Measurements from ENCODE around the gene SOX5.

SOX5 gene

DNA sequence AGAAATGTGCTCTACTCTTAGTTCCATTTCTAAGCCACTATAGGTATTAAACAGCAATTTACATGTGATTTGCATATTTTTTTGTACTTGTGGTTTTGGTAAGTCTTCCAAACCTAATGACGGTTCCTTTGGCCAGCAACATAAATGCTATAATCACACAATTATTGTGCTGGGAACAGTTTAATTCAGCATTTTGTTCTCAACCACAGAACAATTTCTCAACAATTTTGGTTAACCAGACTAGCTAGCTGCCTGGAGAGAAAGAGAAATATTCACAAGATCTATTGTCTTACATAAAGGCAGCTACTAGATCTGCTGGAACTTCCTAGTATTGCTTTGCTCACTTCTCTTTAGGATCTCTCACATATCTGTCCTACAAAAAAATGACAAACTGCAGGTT, 265.3 kb downstream of the SOX5 start:
- DNase-seq (ENCODE audit: low read depth), result no peak

DNA sequence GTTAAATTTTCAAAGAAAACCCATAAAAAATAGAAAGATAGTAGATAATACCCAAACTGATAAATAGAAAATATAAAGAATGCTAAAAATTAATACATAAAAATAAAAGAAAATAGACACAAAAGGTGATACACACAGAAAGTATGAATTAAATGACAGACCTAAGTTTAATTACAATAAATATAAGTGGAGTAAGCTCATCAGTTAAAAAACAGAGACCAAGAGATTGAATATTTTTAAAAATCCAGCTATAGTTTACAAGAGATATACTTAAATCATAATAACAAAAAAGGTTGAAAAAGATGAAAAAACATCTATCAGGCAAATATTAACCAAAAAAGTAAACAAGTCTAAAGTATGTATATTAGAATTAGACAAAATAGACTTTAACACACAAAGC, 268.2 kb downstream of the SOX5 start:
- no peak for DNase-seq (ENCODE audit: low read depth)

DNA sequence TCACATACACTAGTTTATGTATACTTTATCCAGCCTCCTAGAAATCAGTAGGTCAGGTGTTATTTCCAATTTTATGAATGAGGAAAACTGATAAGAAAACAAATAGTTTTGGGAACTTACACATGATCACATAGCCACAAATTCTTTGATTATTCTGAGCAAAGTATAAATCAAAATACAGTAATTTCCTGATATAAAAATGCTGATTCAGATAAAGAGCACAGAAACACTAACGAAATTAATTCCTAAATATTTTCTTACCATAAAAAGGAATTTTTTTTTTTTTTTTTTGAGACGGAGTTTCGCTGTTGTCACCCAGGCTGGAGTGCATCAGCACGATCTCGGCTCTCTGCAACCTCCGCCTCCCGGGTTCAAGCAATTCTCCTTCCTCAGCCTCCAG, 275.4 kb downstream of the SOX5 start:
- no peak for DNase-seq (ENCODE audit: low read depth)

GRCh38 chr12:23671881-23672280, 277.6 kb downstream of the SOX5 start:
- DNase-seq (ENCODE audit: low read depth), result no peak

- DNase-seq (ENCODE audit: low read depth), result no peak
These were observed 278.8 kb downstream of the SOX5 start for GRCh38 chr12:23670684-23671083.

GRCh38 chr12:23669691-23670090, 279.8 kb downstream of the SOX5 start:
- no peak for DNase-seq (ENCODE audit: low read depth)

- DNase-seq (ENCODE audit: low read depth), result no peak
These were observed 282.6 kb downstream of the SOX5 start for GRCh38 chr12:23666866-23667265.

GRCh38 chr12:23662966-23663365, 286.5 kb downstream of the SOX5 start:
- no peak for DNase-seq (ENCODE audit: low read depth)

DNA sequence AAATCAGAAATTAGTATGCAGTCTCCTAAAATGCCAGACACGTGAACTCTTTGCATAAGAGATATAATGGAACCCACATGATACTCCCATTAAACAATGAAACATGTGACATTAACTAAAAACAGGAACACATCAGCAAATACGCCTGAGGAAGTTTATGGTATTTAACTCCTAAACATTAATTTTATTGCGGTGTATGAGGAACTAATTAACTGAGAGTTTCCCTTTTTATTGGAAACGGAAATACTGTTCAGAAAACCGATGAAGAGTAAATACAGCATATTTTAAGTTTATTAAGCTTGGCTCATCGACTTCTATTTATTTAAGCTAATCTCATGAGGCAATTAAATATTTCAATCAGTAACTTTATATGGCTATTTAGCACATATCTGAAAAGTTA, 290.3 kb downstream of the SOX5 start:
- no peak for DNase-seq (ENCODE audit: low read depth)

GRCh38 chr12:23657598-23657997, 291.9 kb downstream of the SOX5 start:
- no peak for DNase-seq (ENCODE audit: low read depth)

- no peak for DNase-seq (ENCODE audit: low read depth)
These were observed 293.6 kb downstream of the SOX5 start for GRCh38 chr12:23655884-23656283.

DNA sequence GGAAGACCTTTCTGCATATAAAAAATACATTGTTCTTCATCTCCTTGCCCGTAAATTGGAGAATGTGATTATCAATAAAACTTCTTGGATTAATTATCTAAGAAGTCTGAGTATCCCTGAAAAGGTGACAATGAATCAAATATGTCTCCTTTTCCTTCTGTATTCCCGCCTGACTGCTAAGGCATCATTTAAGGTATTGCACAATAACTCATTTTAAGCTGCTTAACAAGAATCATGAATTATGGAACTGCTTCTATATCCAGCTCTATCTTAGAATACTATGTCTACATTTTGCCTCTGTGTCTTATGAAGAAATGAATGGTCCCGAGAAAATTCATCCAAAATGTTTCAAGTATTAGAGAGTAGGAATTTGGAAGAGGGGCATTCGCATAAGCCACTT, 294.4 kb downstream of the SOX5 start:
- DNase-seq (ENCODE audit: low read depth), result no peak

- DNase-seq (ENCODE audit: low read depth), result no peak
These were observed 300.9 kb downstream of the SOX5 start for GRCh38 chr12:23648546-23648945.

DNA sequence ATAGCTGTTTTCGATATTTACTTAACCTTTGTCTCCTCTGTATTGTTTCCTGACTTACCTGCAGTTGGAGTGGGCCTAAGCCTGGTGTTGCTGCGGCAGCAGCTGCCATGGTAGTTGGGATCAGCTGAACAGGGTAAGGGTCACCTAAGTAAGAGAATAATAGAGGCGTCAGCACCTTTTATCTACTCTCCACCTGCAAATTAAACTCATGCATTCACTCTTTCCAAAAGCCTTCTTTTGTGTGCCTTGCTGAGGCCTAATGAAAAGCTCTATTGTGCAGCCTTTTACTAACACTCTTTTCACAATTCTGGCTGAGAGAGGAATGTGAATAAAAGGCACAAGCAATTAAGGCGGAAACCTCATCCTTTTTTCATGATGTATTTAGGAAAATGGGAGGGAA, 308.7 kb downstream of the SOX5 start:
- DNase-seq (ENCODE audit: low read depth), result no peak

- DNase-seq (ENCODE audit: low read depth), result no peak
These were observed 315.1 kb downstream of the SOX5 start for GRCh38 chr12:23634344-23634743.

- DNase-seq (ENCODE audit: low read depth), result no peak
These were observed 317.6 kb downstream of the SOX5 start for GRCh38 chr12:23631786-23632377.

GRCh38 chr12:23630524-23630923, 318.9 kb downstream of the SOX5 start:
- no peak for DNase-seq (ENCODE audit: low read depth)

- DNase-seq (ENCODE audit: low read depth), result no peak
These were observed 320.7 kb downstream of the SOX5 start for GRCh38 chr12:23628806-23629205.

DNA sequence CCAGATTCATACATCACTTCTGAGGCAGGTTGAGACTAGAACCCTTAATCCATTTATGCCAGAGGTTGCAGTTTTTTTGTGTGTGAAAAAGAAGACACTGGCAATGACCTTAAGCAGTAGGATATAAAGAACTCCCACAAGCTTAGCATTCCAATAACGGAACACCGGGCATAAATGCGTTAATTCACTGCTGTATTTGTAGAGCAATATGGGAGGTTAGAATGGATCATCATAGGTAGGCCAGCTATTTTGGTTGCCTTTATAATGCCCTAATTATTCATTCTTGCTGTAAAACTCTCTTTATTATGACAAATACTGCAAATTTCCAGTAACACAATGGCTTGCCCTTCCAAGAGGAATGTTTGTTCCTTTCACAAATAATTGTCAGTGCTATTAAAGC, 322.7 kb downstream of the SOX5 start:
- no peak for DNase-seq (ENCODE audit: low read depth)

DNA sequence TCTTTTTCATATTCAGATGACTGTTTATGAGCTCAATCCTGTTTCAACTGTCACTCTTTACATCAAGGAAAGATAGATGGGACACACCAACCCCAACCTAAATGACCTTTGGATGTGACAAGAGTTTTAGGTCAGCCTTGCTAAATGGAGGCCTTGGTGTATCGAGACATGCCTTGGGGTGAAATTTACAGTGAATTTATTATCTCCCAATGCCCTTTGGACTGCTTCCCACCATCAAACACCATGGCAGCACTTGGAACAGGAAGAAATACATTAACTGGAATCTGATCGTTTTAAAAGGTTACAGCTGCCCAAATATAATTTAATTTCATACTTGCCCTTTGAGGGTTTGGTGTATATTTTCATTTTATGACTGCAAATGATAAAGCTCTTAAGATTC, 327.6 kb downstream of the SOX5 start:
- DNase-seq (ENCODE audit: low read depth), result no peak

- no peak for DNase-seq (ENCODE audit: low read depth)
These were observed 330.8 kb downstream of the SOX5 start for GRCh38 chr12:23618718-23619117.

DNA sequence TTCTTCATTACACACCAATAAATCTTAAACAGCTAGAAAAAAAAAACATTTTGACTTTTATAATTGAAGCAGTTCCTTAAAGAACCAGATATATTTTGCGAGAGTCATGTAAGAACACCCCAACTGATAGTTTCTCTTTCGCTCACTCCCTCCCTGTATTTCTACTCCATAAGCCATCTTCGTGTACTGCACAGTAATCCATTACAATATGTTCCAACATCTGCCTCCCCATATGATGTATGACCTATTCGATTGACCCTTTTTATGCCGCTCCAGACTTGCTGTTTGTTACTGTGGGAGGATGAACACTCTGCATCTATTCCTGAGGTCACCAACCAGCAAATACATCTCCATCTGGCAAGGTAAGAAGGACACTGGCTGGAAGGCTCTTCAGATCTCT, 331.7 kb downstream of the SOX5 start:
- DNase-seq (ENCODE audit: low read depth), result no peak

DNA sequence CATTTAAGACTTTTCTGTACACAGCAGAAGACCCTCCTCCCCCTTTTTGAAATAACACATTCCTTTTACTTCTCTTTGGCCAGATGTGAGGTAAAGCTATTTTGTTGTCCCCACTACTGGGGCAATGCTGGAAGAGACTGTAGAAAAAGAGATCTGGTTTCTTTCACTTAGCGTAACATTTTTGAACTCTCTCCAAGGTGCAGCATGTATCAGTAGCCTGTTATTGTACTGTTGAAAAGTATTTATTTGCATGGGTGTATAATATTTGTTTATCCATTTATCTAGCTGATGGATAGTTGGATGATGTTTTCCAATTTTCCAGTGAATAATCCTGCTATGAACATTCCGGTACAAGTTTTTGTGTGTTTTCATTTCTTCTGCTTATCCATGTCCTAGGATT, 335.2 kb downstream of the SOX5 start:
- DNase-seq (ENCODE audit: low read depth), result no peak

GRCh38 chr12:23611320-23611719, 338.1 kb downstream of the SOX5 start:
- DNase-seq (ENCODE audit: low read depth), result no peak

GRCh38 chr12:23600919-23601318, 348.6 kb downstream of the SOX5 start:
- DNase-seq (ENCODE audit: low read depth), result no peak

All from activated T-helper 1 cell treated with Interleukin-2 at 50 U/mL for 16 hours (primary cell).